PFSK-1 (cell line): ENCODE measurements around the gene KLRF1.

ENCODE experiments used
- FOXP2 ChIP-seq: optimal IDR thresholded peaks from 2 replicates; pipeline ENCODE3; 2011; ENCODE audit warnings: borderline replicate concordance, control low read depth, inconsistent platforms; ENCODE audit not compliant: insufficient read depth; ENCODE audit errors: extremely low read length, extremely low read depth
- POLR2AphosphoS5 ChIP-seq: IDR thresholded peaks from 2 replicates; pipeline ENCODE4 v1.6.1; 2012; ENCODE audit warnings: low read depth, mild to moderate bottlenecking, control low read depth, low read length, moderate library complexity
- SIN3A ChIP-seq: IDR thresholded peaks from 2 replicates; pipeline ENCODE4 v1.6.1; 2012; ENCODE audit warnings: mild to moderate bottlenecking, low read length, moderate library complexity, borderline replicate concordance; ENCODE audit not compliant: insufficient read depth
- TAF1 ChIP-seq: IDR thresholded peaks from 2 replicates; pipeline ENCODE4 v1.6.1; 2012; ENCODE audit warnings: low read length, control low read depth, borderline replicate concordance; ENCODE audit not compliant: insufficient read depth
- TF ChIP-seq, protein P1 (sequence below), 2 experiments: IDR thresholded peaks; 2 replicates each; pipeline versions ENCODE4 v1.6.1 to v1.8.0; 2011 to 2012; ENCODE audit warnings: low read depth in 2 of 2, low read length in 2 of 2, control low read depth in 1 of 2, inconsistent platforms in 1 of 2, mild to moderate bottlenecking in 1 of 2, moderate library complexity in 1 of 2; ENCODE audit not compliant: insufficient read depth in 1 of 2

The KLRF1 gene

DNA sequence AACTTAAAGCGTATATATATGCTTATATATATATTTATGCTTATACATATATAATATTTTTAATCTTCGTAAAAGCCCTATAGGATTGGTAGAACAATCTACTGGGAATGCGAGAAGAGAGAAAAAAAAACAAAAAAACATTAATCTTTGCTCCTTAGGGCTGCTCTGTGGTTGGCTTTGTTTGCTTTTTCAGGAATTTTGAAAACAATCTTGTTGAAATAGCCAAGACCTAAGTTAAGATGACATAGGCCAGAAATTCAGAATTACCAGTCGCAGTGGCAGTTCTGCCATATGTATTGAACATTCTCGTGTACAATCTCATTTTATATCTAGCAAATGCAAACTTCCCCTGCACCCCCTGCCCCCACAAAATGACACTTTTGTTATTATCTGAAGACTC is 54.7 kb downstream of the KLRF1 start:
- no peak for TF ChIP-seq SIN3A
- no peak for TF ChIP-seq FOXP2
- no peak for TF ChIP-seq TAF1
- TF ChIP-seq, protein P1, sequence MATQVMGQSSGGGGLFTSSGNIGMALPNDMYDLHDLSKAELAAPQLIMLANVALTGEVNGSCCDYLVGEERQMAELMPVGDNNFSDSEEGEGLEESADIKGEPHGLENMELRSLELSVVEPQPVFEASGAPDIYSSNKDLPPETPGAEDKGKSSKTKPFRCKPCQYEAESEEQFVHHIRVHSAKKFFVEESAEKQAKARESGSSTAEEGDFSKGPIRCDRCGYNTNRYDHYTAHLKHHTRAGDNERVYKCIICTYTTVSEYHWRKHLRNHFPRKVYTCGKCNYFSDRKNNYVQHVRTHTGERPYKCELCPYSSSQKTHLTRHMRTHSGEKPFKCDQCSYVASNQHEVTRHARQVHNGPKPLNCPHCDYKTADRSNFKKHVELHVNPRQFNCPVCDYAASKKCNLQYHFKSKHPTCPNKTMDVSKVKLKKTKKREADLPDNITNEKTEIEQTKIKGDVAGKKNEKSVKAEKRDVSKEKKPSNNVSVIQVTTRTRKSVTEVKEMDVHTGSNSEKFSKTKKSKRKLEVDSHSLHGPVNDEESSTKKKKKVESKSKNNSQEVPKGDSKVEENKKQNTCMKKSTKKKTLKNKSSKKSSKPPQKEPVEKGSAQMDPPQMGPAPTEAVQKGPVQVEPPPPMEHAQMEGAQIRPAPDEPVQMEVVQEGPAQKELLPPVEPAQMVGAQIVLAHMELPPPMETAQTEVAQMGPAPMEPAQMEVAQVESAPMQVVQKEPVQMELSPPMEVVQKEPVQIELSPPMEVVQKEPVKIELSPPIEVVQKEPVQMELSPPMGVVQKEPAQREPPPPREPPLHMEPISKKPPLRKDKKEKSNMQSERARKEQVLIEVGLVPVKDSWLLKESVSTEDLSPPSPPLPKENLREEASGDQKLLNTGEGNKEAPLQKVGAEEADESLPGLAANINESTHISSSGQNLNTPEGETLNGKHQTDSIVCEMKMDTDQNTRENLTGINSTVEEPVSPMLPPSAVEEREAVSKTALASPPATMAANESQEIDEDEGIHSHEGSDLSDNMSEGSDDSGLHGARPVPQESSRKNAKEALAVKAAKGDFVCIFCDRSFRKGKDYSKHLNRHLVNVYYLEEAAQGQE (IDR thresholded peaks at IDR 0.05; ENCODE audit: insufficient read depth in 1 of 2, low read depth in 2 of 2, low read length in 2 of 2) = no peak
- no peak for TF ChIP-seq POLR2AphosphoS5

DNA sequence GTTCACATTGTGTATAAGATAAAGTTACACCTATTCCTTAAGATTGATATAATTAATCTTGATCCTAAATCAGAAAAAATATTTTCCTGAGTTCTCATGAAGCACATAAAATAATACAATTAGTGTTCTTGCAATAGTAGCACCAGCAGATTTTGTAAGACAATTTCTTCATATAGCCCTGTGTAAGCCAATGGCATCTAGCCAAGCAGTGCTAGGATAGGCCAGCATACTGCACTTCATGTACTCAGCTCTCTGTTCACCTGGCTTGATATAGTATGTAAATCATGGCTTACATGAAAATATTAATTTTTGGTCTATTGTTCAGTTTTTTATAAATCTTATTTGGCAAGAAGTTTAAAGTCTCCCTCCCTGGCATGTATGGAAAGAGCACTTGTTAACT is 55.9 kb downstream of the KLRF1 start:
- TF ChIP-seq FOXP2 (no peak), POLR2AphosphoS5 (no peak), TAF1 (no peak), SIN3A (no peak)
- TF ChIP-seq, protein P1 (IDR thresholded peaks at IDR 0.05; ENCODE audit: insufficient read depth in 1 of 2, low read depth in 2 of 2, low read length in 2 of 2) = no peak

DNA sequence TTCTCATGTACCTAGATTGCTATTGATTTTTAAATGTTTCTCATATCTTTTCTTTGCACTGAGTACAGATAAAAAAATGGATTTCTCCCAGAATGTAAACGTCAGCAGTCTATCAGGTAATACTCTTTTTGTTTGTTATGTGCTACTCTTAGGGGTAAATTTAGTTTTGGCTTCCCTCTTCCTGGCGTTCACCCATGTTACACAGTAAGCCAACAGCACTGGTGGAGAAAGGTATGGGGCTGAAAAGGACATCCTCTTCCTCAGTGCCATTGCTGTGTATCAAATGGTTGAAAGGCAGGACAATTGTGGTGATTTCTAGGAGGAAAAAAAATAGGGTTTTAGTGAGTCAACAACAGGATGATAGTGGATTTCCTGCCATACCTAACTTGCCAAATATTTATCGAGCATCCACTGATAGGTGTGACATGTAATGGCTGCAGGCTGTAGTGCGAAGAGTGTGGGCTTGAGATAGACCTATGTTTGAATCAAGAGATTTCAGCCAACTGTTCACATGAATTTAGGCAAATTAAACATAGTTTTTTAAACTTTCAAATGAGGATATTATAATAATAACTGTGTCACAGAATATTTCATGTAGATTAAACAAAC is 61.5 kb downstream of the KLRF1 start:
- no peak for TF ChIP-seq TAF1
- TF ChIP-seq FOXP2 = no peak
- TF ChIP-seq POLR2AphosphoS5 = no peak
- no peak for TF ChIP-seq SIN3A
- TF ChIP-seq, protein P1 (IDR thresholded peaks at IDR 0.05; ENCODE audit: insufficient read depth in 1 of 2, low read depth in 2 of 2, low read length in 2 of 2) = no peak
